Ovary (tissue), 9 donors: ENCODE data around the gene SPDYE5. TPM values are rescaled to one million over a fixed set of nuclear protein-coding genes. Genes with fewer than 3 reads are reported as not detected.

Experiments used
- DNase-seq, 5 donors: peaks; one replicate each; pipeline ENCODE4 v3.0.0-alpha.2; 2019 to 2020
- H3K27ac ChIP-seq, 2 donors: fragments of 200-600 bp; one replicate each; pipeline versions ENCODE4 v1.5.1 to v1.8.0; 2019 to 2022
- H3K27me3 ChIP-seq: fragments of 200-600 bp; one replicate; pipeline ENCODE4 v1.8.0; 2022
- H3K36me3 ChIP-seq: fragments of 200-600 bp; sonication (generic); one replicate; pipeline ENCODE4 v1.5.1; 2019
- H3K4me1 ChIP-seq: one replicate; pipeline ENCODE4 v1.8.1; 2013; ENCODE audit warnings: mild to moderate bottlenecking, moderate library complexity; ENCODE audit not compliant: insufficient read depth
- H3K4me3 ChIP-seq: fragments of 200-600 bp; sonication (generic); one replicate; pipeline ENCODE4 v1.5.1; 2017
- H3K9me3 ChIP-seq, 2 donors: fragments of 200-600 bp in 1 of 2; sonication (generic) in 1 of 2; one replicate each; pipeline versions ENCODE4 v1.5.1 to v1.8.1; 2013 to 2019; ENCODE audit warnings: mild to moderate bottlenecking in 1 of 2, moderate library complexity in 1 of 2
- EP300 ChIP-seq: sonication (generic); formaldehyde crosslinking; IDR thresholded peaks from one replicate; pipeline ENCODE4 v1.6.1; 2017; ENCODE audit warnings: antibody characterized with exemption
- POLR2A ChIP-seq: fragments of 450-650 bp; IDR thresholded peaks from one replicate; pipeline ENCODE4 v1.6.1; 2017; ENCODE audit warnings: antibody characterized with exemption, mild to moderate bottlenecking, moderate library complexity
- WGBS, 3 donors: extraction: QIAGEN DNeasy Blood & Tissue Kit in 1 of 3; methylation state at CpG; one replicate each; pipeline versions ENCODE4 v1.1.5 to v1.1.7; 2013 to 2017; 5-methylcytosine and 5-hydroxymethylcytosine counted together
- intact Hi-C, 4 donors: fragments of 100-400 bp; cut with DNase I; formaldehyde crosslinking; loops; one replicate each; pipeline versions ENCODE4 v1.11.0 to v1.15.1; 2022 to 2023
- polyA plus RNA-seq, 2 donors: library from polyadenylated mRNA; stranded (reverse); fragments of 200-250 nt in 1 of 2; fragments of 350-450 nt in 1 of 2; fragmentation: Illumina TruSeq in 1 of 2; extraction: RNeasy Lipid Tissue Mini Kit (QIAGEN cat#74804) in 1 of 2; gene quantifications; one replicate each; pipeline ENCODE4 v1.2.3, GENCODE V29; 2013 to 2014
- small RNA-seq: library from RNA; depleted of rRNA; stranded (forward); fragments of <200 nt; gene quantifications from one replicate; pipeline ENCODE3, GENCODE V24; 2016
- total RNA-seq, 7 donors: library from RNA; depleted of rRNA in 2 of 7; stranded (reverse); fragments of >200 nt in 2 of 7; fragmentation: NEBNext Ultra II Directional in 3 of 7; extraction: Animal tissue kit (Norgen Biotek cat#: 25700) in 3 of 7; gene quantifications; one replicate each; pipeline versions ENCODE4 v1.1.0 to v1.2.4, GENCODE V29; 2016 to 2023
- TF ChIP-seq, protein P1 (sequence below), 3 donors: fragments of 450-650 bp in 2 of 3; fragments of 200-600 bp in 1 of 3; IDR thresholded peaks; one replicate each; pipeline versions ENCODE4 v1.5.1 to v1.8.0; 2016 to 2022; ENCODE audit warnings: antibody characterized with exemption in 3 of 3, mild to moderate bottlenecking in 1 of 3
- donor health status: DM: no; HTN: no; CAD: no; lungs with moderate emphysema.
- donor health status: DM: no; HTN: no; CAD: no.
- donor health status: Bipolar disorder and iron deficiency.
- donor health status: DM: yes; HTN: yes; CAD: no.
- donor health status: DM: no; HTN: no; CAD: no.
- donor health status: DM: yes; HTN: yes; CAD: no.

Gene SPDYE5
- total and polyA plus RNA-seq, 9 donors: 0.07 to 0.20 (median 0.15) TPM; not detected in 4

DNA sequence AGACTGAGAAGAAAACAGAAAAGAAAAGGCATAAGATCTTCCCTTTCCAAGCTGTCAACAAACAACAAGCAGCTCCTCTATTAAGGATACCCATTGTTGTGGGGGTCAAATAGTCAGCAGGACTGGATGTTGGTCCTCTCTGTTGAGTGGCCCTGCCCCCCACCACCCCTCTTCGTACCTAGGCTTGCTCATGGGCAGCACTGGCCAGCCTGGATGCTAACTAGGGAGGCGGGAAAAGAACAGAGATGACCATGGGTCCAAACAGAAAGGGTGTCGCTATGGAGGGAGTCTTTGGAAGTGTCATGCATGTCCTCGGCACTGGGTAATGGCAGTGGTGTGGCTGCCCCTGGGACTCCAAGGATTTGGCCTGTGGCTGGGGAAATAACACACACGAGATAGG, 45.6 kb downstream of the SPDYE5 start:
- H3K9me3 ChIP-seq: no peaks in the 10 kb centered on the region
- no peaks in the 10 kb centered on the region for H3K27me3 ChIP-seq
- WGBS, 3 donors: 92 to 93% (median 93%) methylated on average over 5 of the region's 5 CpGs
- intact Hi-C loops: no loop called here
- DNase-seq: no peak
- no peaks in the 10 kb centered on the region for H3K4me1 ChIP-seq
- no peak overlapping the region for H3K27ac ChIP-seq
- TF ChIP-seq EP300: no peak
- no peaks in the 10 kb centered on the region for H3K36me3 ChIP-seq
- H3K4me3 ChIP-seq: no peak overlapping the region

DNA sequence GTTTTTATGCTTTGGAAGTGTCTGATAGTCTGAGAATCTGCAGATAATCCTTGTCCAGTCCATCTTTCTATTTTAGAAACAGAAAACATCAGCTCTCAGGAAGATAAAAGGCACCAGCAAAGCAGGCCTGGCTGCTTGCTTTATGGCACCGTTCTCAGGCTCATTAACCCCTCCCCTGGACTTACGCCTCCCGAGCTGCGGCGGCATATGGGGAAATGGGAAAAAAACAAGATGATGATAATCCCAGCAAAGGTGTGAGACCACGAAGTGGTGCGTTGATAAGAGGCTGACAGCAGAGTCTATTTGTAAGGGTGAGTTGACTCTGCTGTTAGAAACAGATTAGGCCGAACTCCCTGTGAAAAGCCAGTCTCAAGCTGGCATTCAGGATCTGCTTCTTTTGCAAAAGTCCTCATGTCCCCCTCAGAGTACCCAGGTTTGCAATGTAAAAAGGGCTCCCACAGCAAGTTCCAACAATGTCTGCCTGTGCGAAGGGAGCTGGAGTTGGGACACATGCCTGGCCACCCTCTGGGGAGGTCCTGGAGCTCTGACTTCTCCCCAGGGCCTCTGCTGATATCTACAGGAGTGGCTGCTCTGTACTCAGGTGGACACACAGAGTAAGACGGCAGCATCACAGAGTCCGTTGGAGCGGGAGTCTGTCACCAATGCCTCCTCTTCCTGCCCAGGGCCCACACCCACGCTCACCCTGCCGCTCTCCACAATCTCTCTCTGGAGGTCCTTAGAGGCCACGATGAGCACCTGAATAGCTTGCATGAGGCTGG, 54.3 kb downstream of the SPDYE5 start:
- 54 to 56% (median 56%) methylated on average over 15 of the region's 15 CpGs for WGBS, 3 donors
- no peak for DNase-seq
- Histone ChIP-seq H3K27me3 (no peaks in the 10 kb centered on the region), H3K9me3 (no peaks in the 10 kb centered on the region), H3K4me1 (no peaks in the 10 kb centered on the region), H3K27ac (no peak overlapping the region), H3K4me3 (no peak overlapping the region), H3K36me3 (no peaks in the 10 kb centered on the region)
- TF ChIP-seq, protein P1, sequence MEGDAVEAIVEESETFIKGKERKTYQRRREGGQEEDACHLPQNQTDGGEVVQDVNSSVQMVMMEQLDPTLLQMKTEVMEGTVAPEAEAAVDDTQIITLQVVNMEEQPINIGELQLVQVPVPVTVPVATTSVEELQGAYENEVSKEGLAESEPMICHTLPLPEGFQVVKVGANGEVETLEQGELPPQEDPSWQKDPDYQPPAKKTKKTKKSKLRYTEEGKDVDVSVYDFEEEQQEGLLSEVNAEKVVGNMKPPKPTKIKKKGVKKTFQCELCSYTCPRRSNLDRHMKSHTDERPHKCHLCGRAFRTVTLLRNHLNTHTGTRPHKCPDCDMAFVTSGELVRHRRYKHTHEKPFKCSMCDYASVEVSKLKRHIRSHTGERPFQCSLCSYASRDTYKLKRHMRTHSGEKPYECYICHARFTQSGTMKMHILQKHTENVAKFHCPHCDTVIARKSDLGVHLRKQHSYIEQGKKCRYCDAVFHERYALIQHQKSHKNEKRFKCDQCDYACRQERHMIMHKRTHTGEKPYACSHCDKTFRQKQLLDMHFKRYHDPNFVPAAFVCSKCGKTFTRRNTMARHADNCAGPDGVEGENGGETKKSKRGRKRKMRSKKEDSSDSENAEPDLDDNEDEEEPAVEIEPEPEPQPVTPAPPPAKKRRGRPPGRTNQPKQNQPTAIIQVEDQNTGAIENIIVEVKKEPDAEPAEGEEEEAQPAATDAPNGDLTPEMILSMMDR (IDR thresholded peaks at IDR 0.05): no peak
- TF ChIP-seq EP300: no peak
- no peak for TF ChIP-seq POLR2A
- intact Hi-C loops: no loop called here

Small RNA genes within 50 kb of the gene (small RNA-seq; reads per million reads assigned to genes)
- gene AC211429.1 (not detected), gene RF00019 (not detected)

Other genes with a start within 250 kb of the SPDYE5 start
- gene TRIM73, start 96.7 kb upstream of the SPDYE5 start, total RNA-seq: 10 to 100 TPM in 1 of 7 donors, 1 to 10 TPM in 6; 3.1 to 11.3 (median 4.0) TPM
- 1 to 10 TPM; 1.2 to 2.8 TPM for gene TRIM73, start 96.7 kb upstream of the SPDYE5 start, polyA plus RNA-seq
- 10 to 100 TPM; 11.2 to 54.7 (median 47.3) TPM for gene POM121C, start 6.0 kb upstream of the SPDYE5 start, total RNA-seq
- gene POM121C, start 6.0 kb upstream of the SPDYE5 start, polyA plus RNA-seq: 10 to 100 TPM; 14.8 to 75.1 TPM
- gene HIP1, start 246.6 kb downstream of the SPDYE5 start, total RNA-seq: 10 to 100 TPM in 6 of 7 donors, 1 to 10 TPM in 1; 9.4 to 27.0 (median 16.8) TPM
- gene HIP1, start 246.6 kb downstream of the SPDYE5 start, polyA plus RNA-seq: 10 to 100 TPM; 11.3 to 31.4 TPM